Left ventricle myocardium inferior (tissue), 1 donor: ENCODE data around the gene PNPLA4. TPM values are rescaled to one million over a fixed set of nuclear protein-coding genes. Genes with fewer than 3 reads are reported as not detected.

Experiments
- DNase-seq: peaks from one replicate; pipeline ENCODE4 v3.0.0-alpha.2; 2020
- H3K27ac ChIP-seq: fragments of 200-600 bp; replicated peaks from 2 replicates; pipeline ENCODE4 v1.8.0; 2021
- H3K27me3 ChIP-seq: fragments of 200-600 bp; 2 replicates; pipeline ENCODE4 v1.8.0; 2021; ENCODE audit warnings: low read depth
- H3K36me3 ChIP-seq: fragments of 200-600 bp; 2 replicates; pipeline ENCODE4 v1.8.0; 2021
- H3K4me1 ChIP-seq: fragments of 200-600 bp; 2 replicates; pipeline ENCODE4 v1.8.0; 2021
- H3K4me3 ChIP-seq: fragments of 200-600 bp; 2 replicates; pipeline ENCODE4 v1.8.0; 2021; ENCODE audit warnings: mild to moderate bottlenecking, moderate library complexity
- H3K9me3 ChIP-seq: fragments of 200-600 bp; replicated peaks from 2 replicates; pipeline ENCODE4 v1.8.0; 2021
- CTCF ChIP-seq: fragments of 200-600 bp; IDR thresholded peaks from 2 replicates; pipeline ENCODE4 v1.8.0; 2021; ENCODE audit warnings: antibody characterized with exemption, mild to moderate bottlenecking, borderline replicate concordance
- intact Hi-C: fragments of 100-400 bp; cut with micrococcal nuclease; formaldehyde crosslinking; loops from one replicate; pipeline ENCODE4 v1.11.0; 2022
- total RNA-seq: library from RNA; stranded (reverse); fragmentation: NEBNext Ultra II Directional; extraction: Animal tissue kit (Norgen Biotek cat#: 25700); gene quantifications from one replicate; pipeline ENCODE4 v1.2.1, GENCODE V29; 2021
- donor health status: DM: no; HTN: yes; CAD: no; lungs with severe emphysema.

Gene PNPLA4
- total RNA-seq, 1 donor from 2014 or later: 34.5 TPM

GRCh38 chrX:7876957-7877356 lies 50.3 kb downstream of the PNPLA4 start:
- Histone ChIP-seq H3K27ac (no peak overlapping the region), H3K36me3 (no peaks in the 10 kb centered on the region), H3K27me3 (no peaks in the 10 kb centered on the region), H3K9me3 (no peaks in the 10 kb centered on the region), H3K4me1 (no peaks in the 10 kb centered on the region), H3K4me3 (no peak overlapping the region)
- DNase-seq: no peak
- TF ChIP-seq CTCF: no peak
- intact Hi-C loops: no loop called here

- Histone ChIP-seq H3K4me1 (no peaks in the 10 kb centered on the region), H3K27ac (no peak overlapping the region)
- intact Hi-C loops: no loop called here
Observed at GRCh38 chrX:7872042-7872441, 55.2 kb downstream of the PNPLA4 start.

GRCh38 chrX:7852166-7852565 lies 75.0 kb downstream of the PNPLA4 start:
- TF ChIP-seq CTCF: no peak
- no peak overlapping the region for H3K4me3 ChIP-seq
- H3K27me3 ChIP-seq: no peaks in the 10 kb centered on the region
- H3K36me3 ChIP-seq: no peaks in the 10 kb centered on the region
- H3K27ac ChIP-seq: no peak overlapping the region
- no peaks in the 10 kb centered on the region for H3K9me3 ChIP-seq
- no peaks in the 10 kb centered on the region for H3K4me1 ChIP-seq
- DNase-seq: no peak
- intact Hi-C loops: no loop called here

More at GRCh38 chrX:7872042-7872441, 55.2 kb downstream of the PNPLA4 start:
- Histone ChIP-seq H3K27me3 (no peaks in the 10 kb centered on the region), H3K4me3 (no peak overlapping the region), H3K36me3 (no peaks in the 10 kb centered on the region), H3K9me3 (no peaks in the 10 kb centered on the region)
- no peak for DNase-seq
- TF ChIP-seq CTCF: no peak

Other genes starting within 250 kb of the PNPLA4 start
- not detected for gene VCX, start 84.2 kb downstream of the PNPLA4 start, total RNA-seq
- gene VCX2, start 243.9 kb upstream of the PNPLA4 start, total RNA-seq: not detected